Right lobe of liver (tissue), 6 donors: Measurements from ENCODE around the gene TAS2R41. TPM values are rescaled to one million over a fixed set of nuclear protein-coding genes. Genes with fewer than 3 reads are reported as not detected.

Source experiments
- ATAC-seq, 4 donors: fragments of 200-7000 bp; cut with Tn5 transposase; one replicate each; pipeline ENCODE4 v1.9.1; 2020; ENCODE audit warnings: mild to moderate bottlenecking in 4 of 4, moderate library complexity in 4 of 4
- DNase-seq, 3 donors: peaks; one replicate each; pipeline ENCODE4 v3.0.0-alpha.2; 2020
- H3K27ac ChIP-seq, 3 donors: fragments of 200-600 bp; one replicate each; pipeline ENCODE4 v1.8.0; 2022
- H3K27me3 ChIP-seq, 2 donors: fragments of 200-600 bp; one replicate each; pipeline ENCODE4 v1.8.0; 2022
- H3K36me3 ChIP-seq, 4 donors: fragments of 200-600 bp; sonication (generic) in 1 of 4; one replicate each; pipeline versions ENCODE4 v1.5.1 to v1.8.0; 2017 to 2022; ENCODE audit warnings: control low read depth in 1 of 4
- H3K4me1 ChIP-seq, 4 donors: fragments of 200-600 bp; sonication (generic) in 1 of 4; one replicate each; pipeline versions ENCODE4 v1.5.1 to v1.8.0; 2017 to 2022; ENCODE audit warnings: control low read depth in 1 of 4
- H3K4me3 ChIP-seq, 3 donors: fragments of 200-600 bp; one replicate each; pipeline ENCODE4 v1.8.0; 2022
- H3K9me3 ChIP-seq, 4 donors: fragments of 200-600 bp; sonication (generic) in 1 of 4; one replicate each; pipeline versions ENCODE4 v1.5.1 to v1.8.0; 2017 to 2022; ENCODE audit warnings: control low read depth in 1 of 4
- CTCF ChIP-seq, 4 donors: fragments of 200-600 bp in 3 of 4; fragments of 450-650 bp in 1 of 4; IDR thresholded peaks; one replicate each; pipeline versions ENCODE4 v1.5.1 to v1.8.0; 2016 to 2022; ENCODE audit warnings: antibody characterized with exemption in 4 of 4, mild to moderate bottlenecking in 2 of 4
- POLR2A ChIP-seq: fragments of 450-650 bp; IDR thresholded peaks from one replicate; pipeline ENCODE4 v1.6.1; 2017; ENCODE audit warnings: antibody characterized with exemption, mild to moderate bottlenecking
- WGBS: methylation state at CpG from one replicate; pipeline ENCODE4 v1.1.6; 2018; ENCODE audit warnings: low coverage, low lambda C conversion rate; ENCODE audit not compliant: insufficient coverage; ENCODE audit errors: missing lambda C conversion rate; 5-methylcytosine and 5-hydroxymethylcytosine counted together
- intact Hi-C, 2 donors: fragments of 100-400 bp; cut with DNase I; formaldehyde crosslinking; loops; one replicate each; pipeline versions ENCODE4 v1.11.2 to v1.14.1; 2022
- total RNA-seq, 6 experiments: library from RNA; depleted of rRNA in 2 of 6; stranded (reverse); fragments of >200 nt in 2 of 6; fragmentation: NEBNext Ultra II Directional in 3 of 6; extraction: Animal tissue kit (Norgen Biotek cat#: 25700) in 3 of 6; gene quantifications; one replicate each; pipeline versions ENCODE4 v1.1.0 to v1.2.4, GENCODE V29; 2016 to 2023
- donor health status: DM: no; HTN: yes; CAD: no.
- donor health status: DM: no; HTN: no; CAD: no.
- donor health status: DM: no; HTN: no; CAD: no.
- donor health status: DM: no; HTN: yes; CAD: no.
- donor health status: DM: no; HTN: yes; CAD: no.

The TAS2R41 gene
- total RNA-seq, 6 experiments from 2014 or later: not detected

GRCh38 chr7:143434660-143435059 lies 43.0 kb upstream of the TAS2R41 start:
- TF ChIP-seq POLR2A (no peak), CTCF (IDR thresholded peaks at IDR 0.05) (no peak)
- ATAC-seq (peak; percentile 81 to 96 (median 88)), DNase-seq (peak; percentile 67 to 95 (median 88))
- Histone ChIP-seq H3K36me3 (no peaks in the 10 kb centered on the region), H3K27ac (peak overlapping the region in 2 of 3 donors; percentile 47 to 60), H3K4me1 (peaks cover 0 to 35% (median 18%) of the 10 kb centered on the region in 4 donors), H3K4me3 (no peak overlapping the region), H3K27me3 (no peaks in the 10 kb centered on the region), H3K9me3 (no peaks in the 10 kb centered on the region)
- 26% methylated on average over 7 of the region's 9 CpGs for WGBS
- intact Hi-C loops: no loop called here

DNA sequence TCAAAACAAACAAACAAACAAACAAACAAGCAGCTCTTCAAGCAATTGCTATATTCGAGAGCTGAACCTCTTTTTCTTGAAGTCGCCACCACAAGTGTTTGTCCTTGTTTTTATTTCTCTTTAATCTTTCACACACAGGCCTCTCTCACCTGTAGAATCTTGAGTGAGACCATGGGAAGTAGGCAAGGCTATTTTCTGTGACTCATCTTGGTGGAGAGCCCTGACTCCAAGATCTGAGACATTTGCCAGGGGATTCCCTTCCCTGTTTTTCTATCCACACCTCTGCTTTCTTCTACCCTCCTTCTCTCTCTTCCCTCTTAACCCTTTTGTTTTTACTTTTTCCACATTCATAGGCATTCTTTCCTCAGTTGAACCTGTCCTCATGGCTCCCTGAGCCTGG lies 42.4 kb upstream of the TAS2R41 start:
- DNase-seq: no peak
- Histone ChIP-seq H3K27ac (peak overlapping the region in 2 of 3 donors; percentile 47 to 60), H3K4me3 (no peak overlapping the region), H3K4me1 (peaks cover 0 to 35% (median 18%) of the 10 kb centered on the region in 4 donors), H3K36me3 (no peaks in the 10 kb centered on the region), H3K9me3 (no peaks in the 10 kb centered on the region), H3K27me3 (no peaks in the 10 kb centered on the region)
- intact Hi-C loops: no loop called here
- ATAC-seq: no peak
- TF ChIP-seq POLR2A (no peak), CTCF (IDR thresholded peaks at IDR 0.05) (no peak)
- WGBS: 70% methylated on average over 2 of the region's 2 CpGs

DNA sequence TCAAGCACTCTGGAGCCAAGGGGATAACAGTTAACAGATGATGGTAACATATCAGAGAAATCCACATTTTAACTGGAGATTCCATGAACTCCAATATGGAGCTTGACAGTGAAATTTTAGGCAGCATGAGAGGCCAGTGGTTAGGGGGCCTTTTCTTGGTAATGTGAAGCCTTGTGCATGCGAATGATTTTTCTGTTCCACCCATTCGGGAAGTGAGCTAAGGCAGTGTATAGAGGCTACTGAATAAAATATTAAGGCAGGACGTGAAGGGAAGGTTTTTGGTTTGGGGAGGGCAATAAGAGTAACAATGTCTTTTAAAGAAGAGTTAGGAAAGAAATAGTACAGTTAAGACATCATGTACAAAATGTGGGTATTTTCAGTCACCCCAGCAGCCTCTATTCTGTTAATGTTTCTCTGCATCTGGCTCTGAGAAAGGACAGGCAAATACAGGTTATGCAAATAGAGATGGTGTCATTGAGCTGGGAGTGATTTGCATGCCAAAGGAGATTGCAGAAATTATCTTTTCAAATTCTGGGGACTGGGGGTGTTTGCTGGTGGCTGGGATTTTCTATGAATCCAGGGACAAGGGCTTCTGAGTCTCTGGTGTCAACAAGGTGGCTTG lies 41.2 kb upstream of the TAS2R41 start:
- DNase-seq: no peak
- no peak for TF ChIP-seq CTCF (IDR thresholded peaks at IDR 0.05)
- TF ChIP-seq POLR2A: no peak
- intact Hi-C loops: no loop called here
- H3K4me3 ChIP-seq: no peak overlapping the region
- no peaks in the 10 kb centered on the region for H3K9me3 ChIP-seq
- H3K27ac ChIP-seq: peak overlapping the region in 2 of 3 donors; percentile 52 to 60
- H3K27me3 ChIP-seq: no peaks in the 10 kb centered on the region
- no peaks in the 10 kb centered on the region for H3K36me3 ChIP-seq
- 32% methylated on average over 3 of the region's 3 CpGs for WGBS
- H3K4me1 ChIP-seq: peaks cover 0 to 35% (median 18%) of the 10 kb centered on the region in 4 donors
- ATAC-seq: peak; percentile 77 to 84 (median 80)

DNA sequence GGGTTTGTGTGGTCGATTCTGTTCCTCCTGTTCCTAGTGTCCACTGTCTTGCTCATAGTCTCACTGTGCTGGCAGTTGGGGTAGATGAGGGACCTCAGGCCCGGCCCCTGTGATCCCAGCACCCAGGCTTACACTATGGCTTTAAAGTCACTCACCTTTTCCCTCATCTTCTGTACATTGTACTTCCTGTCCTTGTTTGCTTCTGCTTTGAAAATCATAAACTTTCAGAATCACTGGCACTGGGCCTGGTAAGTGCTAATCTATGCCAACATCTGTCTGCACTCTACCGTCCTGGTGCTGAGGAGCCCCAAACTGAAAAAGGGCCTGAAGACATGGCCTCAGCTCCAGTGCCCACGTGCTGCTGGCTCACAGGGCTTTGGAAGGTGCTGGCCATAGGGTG lies 40.1 kb upstream of the TAS2R41 start:
- H3K27ac ChIP-seq: no peak overlapping the region
- no peaks in the 10 kb centered on the region for H3K9me3 ChIP-seq
- ATAC-seq (no peak), DNase-seq (no peak)
- no peak overlapping the region for H3K4me3 ChIP-seq
- TF ChIP-seq CTCF (IDR thresholded peaks at IDR 0.05) (no peak), POLR2A (no peak)
- H3K27me3 ChIP-seq: no peaks in the 10 kb centered on the region
- intact Hi-C loops: no loop called here
- H3K36me3 ChIP-seq: no peaks in the 10 kb centered on the region
- WGBS: 32% methylated on average over 3 of the region's 4 CpGs
- H3K4me1 ChIP-seq: peaks cover 0 to 35% (median 18%) of the 10 kb centered on the region in 4 donors
